HL-60 (cell line): ENCODE results near the gene FRMD5.

Source experiments
- DNase-seq, 2 experiments: peaks; one replicate each; pipeline ENCODE4 v3.0.0-alpha.2; 2010 to 2020; ENCODE audit warnings: low read depth in 1 of 2, low spot score in 1 of 2
- H3K27ac ChIP-seq: fragments of 250-450 bp; sonication (Bioruptor Pico); replicated peaks from 2 replicates; pipeline ENCODE4 v1.5.1; 2020; ENCODE audit warnings: mild to moderate bottlenecking, moderate library complexity
- H3K27me3 ChIP-seq: fragments of 250-450 bp; sonication (Bioruptor Pico); 2 replicates; pipeline ENCODE4 v1.5.1; 2021; ENCODE audit warnings: mild to moderate bottlenecking, moderate library complexity; ENCODE audit not compliant: insufficient read depth, poor library complexity, severe bottlenecking
- H3K4me3 ChIP-seq: replicated peaks from 2 replicates; pipeline ENCODE4 v1.5.1; 2011; ENCODE audit warnings: mild to moderate bottlenecking, control low read depth, low read length; ENCODE audit not compliant: insufficient read depth
- CTCF ChIP-seq: IDR thresholded peaks from one replicate; pipeline ENCODE4 v1.5.1; 2011; ENCODE audit warnings: low read length, control low read depth, inconsistent platforms; ENCODE audit not compliant: insufficient read depth
- GABPA ChIP-seq: IDR thresholded peaks from 2 replicates; pipeline ENCODE4 v1.6.1; 2012; ENCODE audit warnings: low read depth
- POLR2AphosphoS5 ChIP-seq: IDR thresholded peaks from 2 replicates; pipeline ENCODE4 v1.6.1; 2012; ENCODE audit warnings: low read depth
- REST ChIP-seq: IDR thresholded peaks from 2 replicates; pipeline ENCODE4 v1.6.1; 2012; ENCODE audit warnings: low read depth; ENCODE audit not compliant: insufficient replicate concordance
- SPI1 ChIP-seq: IDR thresholded peaks from 2 replicates; pipeline ENCODE4 v1.6.1; 2012; ENCODE audit warnings: low read depth, mild to moderate bottlenecking, borderline replicate concordance

Gene FRMD5

GRCh38 chr15:43974852-43975251 is 220.2 kb downstream of the FRMD5 start:
- DNase-seq, result no peak
- H3K4me3 ChIP-seq, result no peak overlapping the region
- no peaks in the 10 kb centered on the region for H3K27me3 ChIP-seq
- TF ChIP-seq SPI1, result no peak
- TF ChIP-seq POLR2AphosphoS5, result no peak
- no peak for TF ChIP-seq REST
- no peak for TF ChIP-seq GABPA
- no peak for TF ChIP-seq CTCF
- H3K27ac ChIP-seq, result no peak overlapping the region

GRCh38 chr15:43969802-43970375 is 225.2 kb downstream of the FRMD5 start:
- DNase-seq, result no peak
- TF ChIP-seq GABPA (no peak), CTCF (no peak), POLR2AphosphoS5 (no peak), SPI1 (no peak), REST (no peak)
- Histone ChIP-seq H3K27ac (no peak overlapping the region), H3K27me3 (peaks cover 3% of the 10 kb centered on the region), H3K4me3 (no peak overlapping the region)

GRCh38 chr15:43968551-43968950 is 226.5 kb downstream of the FRMD5 start:
- H3K27me3 ChIP-seq, result peaks cover 3% of the 10 kb centered on the region
- no peak overlapping the region for H3K4me3 ChIP-seq
- no peak overlapping the region for H3K27ac ChIP-seq
- no peak for DNase-seq
- no peak for TF ChIP-seq GABPA
- no peak for TF ChIP-seq CTCF
- no peak for TF ChIP-seq SPI1
- no peak for TF ChIP-seq POLR2AphosphoS5
- TF ChIP-seq REST, result no peak
